CD4-positive, CD25-positive, alpha-beta regulatory T cell (primary cell): ENCODE results near the gene GIPC2. TPM values are rescaled to one million over a fixed set of nuclear protein-coding genes. Genes with fewer than 3 reads are reported as not detected.

ENCODE experiments used
- ATAC-seq, 2 donors: fragments of 150-1000 bp; cut with Tn5 transposase; one replicate each; pipeline ENCODE4 v1.10.0; 2021; ENCODE audit warnings: low read depth in 2 of 2, moderate number of reproducible peaks in 2 of 2, moderate library complexity in 1 of 2
- DNase-seq, 3 donors: peaks; one replicate each; pipeline versions ENCODE4 v3.0.0 to v3.0.0-alpha.2; 2012 to 2022; ENCODE audit warnings: mixed read lengths in 1 of 3
- H3K27ac ChIP-seq: one replicate; pipeline ENCODE4 v1.7.0; 2013; ENCODE audit warnings: mild to moderate bottlenecking, low read length; ENCODE audit not compliant: insufficient read depth, poor library complexity, severe bottlenecking
- H3K27me3 ChIP-seq: one replicate; pipeline ENCODE4 v1.7.0; 2013; ENCODE audit warnings: low read length; ENCODE audit not compliant: control insufficient read depth, insufficient read depth
- H3K36me3 ChIP-seq: one replicate; pipeline ENCODE4 v1.7.0; 2013; ENCODE audit warnings: mild to moderate bottlenecking, low read length, moderate library complexity; ENCODE audit not compliant: control insufficient read depth, insufficient read depth
- H3K4me1 ChIP-seq: 2 replicates; pipeline ENCODE4 v1.7.0; 2013; ENCODE audit warnings: mild to moderate bottlenecking, low read length; ENCODE audit not compliant: insufficient read depth, control insufficient read depth, poor library complexity, severe bottlenecking
- H3K4me3 ChIP-seq: one replicate; pipeline ENCODE4 v1.7.0; 2013; ENCODE audit warnings: low read depth, mild to moderate bottlenecking, low read length, moderate library complexity
- H3K9me3 ChIP-seq, 2 experiments: 1 replicate in 1 of 2; 2 replicates in 1 of 2; pipeline ENCODE4 v1.7.0; 2013; ENCODE audit warnings: low read length in 2 of 2, mild to moderate bottlenecking in 1 of 2, moderate library complexity in 1 of 2; ENCODE audit not compliant: control insufficient read depth in 2 of 2
- H3K27ac Mint-ChIP-seq, 3 donors: one replicate each; pipeline ENCODE4 v1.8.0; 2020 to 2022; ENCODE audit warnings: mild to moderate bottlenecking in 3 of 3, mixed read lengths in 3 of 3, moderate library complexity in 2 of 3
- H3K27me3 Mint-ChIP-seq: one replicate; pipeline ENCODE4 v1.8.0; 2022; ENCODE audit warnings: mild to moderate bottlenecking, mixed read lengths
- H3K36me3 Mint-ChIP-seq: one replicate; pipeline ENCODE4 v1.8.0; 2020; ENCODE audit warnings: mixed read lengths
- H3K4me1 Mint-ChIP-seq, 4 donors: one replicate each; pipeline ENCODE4 v1.8.0; 2020 to 2022; ENCODE audit warnings: mixed read lengths in 4 of 4, mild to moderate bottlenecking in 1 of 4
- H3K4me3 Mint-ChIP-seq, 4 donors: one replicate each; pipeline ENCODE4 v1.8.0; 2020 to 2022; ENCODE audit warnings: mild to moderate bottlenecking in 4 of 4, mixed read lengths in 4 of 4, moderate library complexity in 3 of 4
- H3K9me3 Mint-ChIP-seq, 7 donors: one replicate each; pipeline ENCODE4 v1.8.0; 2020 to 2022; ENCODE audit warnings: mixed read lengths in 7 of 7, mild to moderate bottlenecking in 3 of 7, moderate library complexity in 2 of 7
- polyA plus RNA-seq, 4 donors: library from polyadenylated mRNA; unstranded; fragments of 300-500 nt; fragmentation: Illumina TruSeq; gene quantifications; one replicate each; pipeline ENCODE4 v1.2.3, GENCODE V29; 2021
- total RNA-seq: library from RNA; stranded (reverse); gene quantifications from one replicate; pipeline ENCODE4 v1.2.3, GENCODE V29; 2022

The GIPC2 gene
- total and polyA plus RNA-seq, 5 donors from 2014 or later, result 0.22 to 0.39 TPM; not detected in 3

- Histone ChIP-seq H3K27ac (no peak overlapping the region), H3K36me3 (no peaks in the 10 kb centered on the region), H3K4me3 (no peak overlapping the region), H3K4me1 (no peaks in the 10 kb centered on the region), H3K27me3 (no peaks in the 10 kb centered on the region), H3K9me3 (no peaks in the 10 kb centered on the region)
- no peak overlapping the region for H3K27ac Mint-ChIP-seq
- H3K36me3 Mint-ChIP-seq, result no peaks in the 10 kb centered on the region
- no peaks in the 10 kb centered on the region for H3K4me1 Mint-ChIP-seq
- no peak for DNase-seq
- ATAC-seq, result no peak
- H3K4me3 Mint-ChIP-seq, result no peak overlapping the region
- peaks cover 6% of the 10 kb centered on the region for H3K27me3 Mint-ChIP-seq
- peaks cover 0 to 1% (median 0%) of the 10 kb centered on the region in 7 donors for H3K9me3 Mint-ChIP-seq
These were observed 126.2 kb downstream of the GIPC2 start for GRCh38 chr1:78171736-78172590.

DNA sequence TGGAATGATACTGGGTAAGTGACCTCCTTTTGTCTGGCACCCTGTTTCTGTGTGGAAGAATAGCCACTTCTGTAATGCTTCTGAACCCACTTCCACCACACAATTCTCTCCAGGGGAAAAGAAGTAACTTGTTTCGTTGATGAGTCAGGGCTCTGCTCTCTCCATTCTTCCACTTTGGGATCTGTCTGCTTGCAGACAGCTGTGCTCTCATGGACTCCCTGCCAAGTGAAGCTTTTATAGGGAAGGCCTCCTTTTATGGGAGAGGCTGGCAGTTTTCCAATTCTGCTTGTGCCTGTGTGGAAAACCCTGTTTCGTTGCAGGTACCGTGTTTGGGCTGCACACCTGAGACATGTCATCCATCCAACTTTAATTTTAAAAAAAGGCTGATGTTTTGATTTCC, 130.7 kb downstream of the GIPC2 start:
- H3K9me3 Mint-ChIP-seq, result peaks cover 0 to 2% (median 0%) of the 10 kb centered on the region in 7 donors
- H3K27ac Mint-ChIP-seq, result no peak overlapping the region
- Histone ChIP-seq H3K9me3 (no peaks in the 10 kb centered on the region), H3K27ac (no peak overlapping the region), H3K4me1 (no peaks in the 10 kb centered on the region), H3K27me3 (no peaks in the 10 kb centered on the region), H3K4me3 (no peak overlapping the region), H3K36me3 (no peaks in the 10 kb centered on the region)
- DNase-seq, result no peak
- H3K4me3 Mint-ChIP-seq, result no peak overlapping the region
- H3K4me1 Mint-ChIP-seq, result no peaks in the 10 kb centered on the region
- peaks cover 6% of the 10 kb centered on the region for H3K27me3 Mint-ChIP-seq
- no peak for ATAC-seq
- no peaks in the 10 kb centered on the region for H3K36me3 Mint-ChIP-seq

- Histone ChIP-seq H3K4me3 (no peak overlapping the region), H3K36me3 (no peaks in the 10 kb centered on the region), H3K27ac (no peak overlapping the region), H3K4me1 (no peaks in the 10 kb centered on the region), H3K27me3 (no peaks in the 10 kb centered on the region), H3K9me3 (no peaks in the 10 kb centered on the region)
- H3K4me3 Mint-ChIP-seq, result no peak overlapping the region
- H3K4me1 Mint-ChIP-seq, result no peaks in the 10 kb centered on the region
- no peaks in the 10 kb centered on the region for H3K36me3 Mint-ChIP-seq
- no peak for DNase-seq
- no peak overlapping the region for H3K27ac Mint-ChIP-seq
- peaks cover 6% of the 10 kb centered on the region for H3K27me3 Mint-ChIP-seq
- peaks cover 0 to 2% (median 0%) of the 10 kb centered on the region in 7 donors for H3K9me3 Mint-ChIP-seq
- ATAC-seq, result no peak
These were observed 132.0 kb downstream of the GIPC2 start for GRCh38 chr1:78177708-78178270.

- Mint-ChIP-seq H3K4me3 (no peak overlapping the region), H3K36me3 (no peaks in the 10 kb centered on the region), H3K4me1 (no peaks in the 10 kb centered on the region), H3K27me3 (peaks cover 1% of the 10 kb centered on the region), H3K9me3 (peaks cover 0 to 2% (median 0%) of the 10 kb centered on the region in 7 donors), H3K27ac (no peak overlapping the region)
- Histone ChIP-seq H3K4me1 (no peaks in the 10 kb centered on the region), H3K27me3 (no peaks in the 10 kb centered on the region), H3K4me3 (no peak overlapping the region), H3K9me3 (no peaks in the 10 kb centered on the region), H3K27ac (no peak overlapping the region), H3K36me3 (no peaks in the 10 kb centered on the region)
- ATAC-seq (no peak), DNase-seq (no peak)
These were observed 133.1 kb downstream of the GIPC2 start for GRCh38 chr1:78178816-78179215.

DNA sequence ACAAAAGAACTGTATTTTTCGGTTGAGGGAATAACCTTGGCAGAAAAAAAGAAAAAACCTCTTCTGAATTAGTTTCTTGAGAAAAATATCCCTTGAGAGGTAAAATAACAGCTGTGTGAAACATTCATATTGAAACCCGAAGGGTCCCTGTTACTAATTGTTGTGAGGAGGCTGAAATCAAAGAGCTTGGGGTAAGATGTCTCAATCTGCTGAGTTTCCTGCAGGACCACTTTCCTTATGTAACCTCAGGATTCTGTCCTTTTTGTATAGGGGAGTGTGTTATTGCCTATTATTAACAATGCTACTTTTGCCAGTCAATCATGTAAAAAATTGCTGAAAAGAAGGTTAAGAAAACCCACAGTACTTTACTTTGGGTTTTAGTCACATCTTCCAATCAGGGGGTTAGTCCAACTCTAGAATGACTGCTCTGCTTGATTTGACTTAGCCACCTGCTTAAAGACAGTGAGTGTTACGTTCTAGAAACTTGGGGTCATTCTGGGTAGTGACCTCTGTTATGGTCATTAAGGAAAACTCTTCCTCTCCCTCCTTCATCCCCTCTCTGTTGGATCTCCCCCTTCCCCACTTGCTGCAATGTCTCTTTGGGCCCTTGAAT, 138.8 kb downstream of the GIPC2 start:
- Mint-ChIP-seq H3K4me1 (no peaks in the 10 kb centered on the region), H3K36me3 (no peaks in the 10 kb centered on the region), H3K9me3 (peaks cover 0 to 6% (median 0%) of the 10 kb centered on the region in 7 donors), H3K4me3 (no peak overlapping the region), H3K27me3 (no peaks in the 10 kb centered on the region), H3K27ac (no peak overlapping the region)
- no peak overlapping the region for H3K4me3 ChIP-seq
- no peak overlapping the region for H3K27ac ChIP-seq
- H3K4me1 ChIP-seq, result no peaks in the 10 kb centered on the region
- DNase-seq, result no peak
- H3K27me3 ChIP-seq, result no peaks in the 10 kb centered on the region
- ATAC-seq, result no peak
- H3K9me3 ChIP-seq, result no peaks in the 10 kb centered on the region
- no peaks in the 10 kb centered on the region for H3K36me3 ChIP-seq

Other genes starting within 250 kb of the GIPC2 start
- gene NEXN, start 157.3 kb upstream of the GIPC2 start, total RNA-seq, result 1.1 TPM
- under 1 TPM in 3 of 4 donors, not detected in 1; 0.17 to 0.47 (median 0.17) TPM for gene NEXN, start 157.3 kb upstream of the GIPC2 start, polyA plus RNA-seq
- gene FUBP1, start 66.9 kb upstream of the GIPC2 start, total RNA-seq, result 225 TPM
- gene FUBP1, start 66.9 kb upstream of the GIPC2 start, polyA plus RNA-seq, result 10 to 100 TPM; 46.2 to 52.8 (median 50.1) TPM
- 34.4 TPM for gene DNAJB4, start 41.0 kb upstream of the GIPC2 start, total RNA-seq
- 1 to 10 TPM; 7.6 to 9.3 (median 8.6) TPM for gene DNAJB4, start 41.0 kb upstream of the GIPC2 start, polyA plus RNA-seq